ENCODE measurements around the gene ANXA8L1. TPM values are rescaled to one million over a fixed set of nuclear protein-coding genes. Genes with fewer than 3 reads are reported as not detected.

ANXA8L1 gene
- total RNA-seq, result not detected in 2 replicates

GRCh38 chr10:46375406-46375805 is at the start of gene ANXA8L1:
TSS of gene ANXA8L1 (plus strand) at chr10:46375776. CDS start at chr10:46375852, 76 bp downstream.

Other genes with a start within 250 kb of the ANXA8L1 start
- not detected in 2 replicates for gene ANTXRL, start 88.8 kb upstream of the ANXA8L1 start, total RNA-seq
- gene NPY4R, start 90.2 kb downstream of the ANXA8L1 start, total RNA-seq, result not detected in 2 replicates
- not detected in 2 replicates for gene GPRIN2, start 180.9 kb downstream of the ANXA8L1 start, total RNA-seq
- under 0.01 and 0.06 TPM in 2 replicates for gene SYT15, start 203.4 kb downstream of the ANXA8L1 start, total RNA-seq